ENCODE data around the gene SSB.

DNA sequence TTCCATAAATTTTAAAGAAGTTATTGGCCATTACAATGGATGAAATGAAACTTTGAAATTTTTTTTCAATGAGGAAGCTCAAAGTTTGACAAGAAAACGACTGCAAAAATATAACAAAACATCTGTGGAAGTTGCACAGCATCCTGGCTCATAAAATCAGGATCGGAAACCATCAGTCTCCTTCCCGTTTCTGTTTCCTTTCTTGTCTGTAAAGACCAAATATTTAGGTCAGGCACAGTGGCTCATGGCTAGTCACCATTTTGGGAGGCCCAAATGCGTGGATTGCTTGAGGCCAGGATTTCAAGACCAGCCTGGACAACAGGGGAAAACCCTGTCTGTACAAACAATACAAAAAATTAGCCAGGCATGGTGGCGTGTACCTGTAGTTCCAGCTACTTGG lies 27.6 kb upstream of the SSB start:
- no peak for TF ChIP-seq POLR2A (IDR thresholded peaks at IDR 0.05)
- TF ChIP-seq, protein P1, sequence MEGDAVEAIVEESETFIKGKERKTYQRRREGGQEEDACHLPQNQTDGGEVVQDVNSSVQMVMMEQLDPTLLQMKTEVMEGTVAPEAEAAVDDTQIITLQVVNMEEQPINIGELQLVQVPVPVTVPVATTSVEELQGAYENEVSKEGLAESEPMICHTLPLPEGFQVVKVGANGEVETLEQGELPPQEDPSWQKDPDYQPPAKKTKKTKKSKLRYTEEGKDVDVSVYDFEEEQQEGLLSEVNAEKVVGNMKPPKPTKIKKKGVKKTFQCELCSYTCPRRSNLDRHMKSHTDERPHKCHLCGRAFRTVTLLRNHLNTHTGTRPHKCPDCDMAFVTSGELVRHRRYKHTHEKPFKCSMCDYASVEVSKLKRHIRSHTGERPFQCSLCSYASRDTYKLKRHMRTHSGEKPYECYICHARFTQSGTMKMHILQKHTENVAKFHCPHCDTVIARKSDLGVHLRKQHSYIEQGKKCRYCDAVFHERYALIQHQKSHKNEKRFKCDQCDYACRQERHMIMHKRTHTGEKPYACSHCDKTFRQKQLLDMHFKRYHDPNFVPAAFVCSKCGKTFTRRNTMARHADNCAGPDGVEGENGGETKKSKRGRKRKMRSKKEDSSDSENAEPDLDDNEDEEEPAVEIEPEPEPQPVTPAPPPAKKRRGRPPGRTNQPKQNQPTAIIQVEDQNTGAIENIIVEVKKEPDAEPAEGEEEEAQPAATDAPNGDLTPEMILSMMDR (IDR thresholded peaks at IDR 0.05): no peak

Data from testis (tissue), 2 donors.